Sigmoid colon (tissue), 7 donors: ENCODE data around the gene ST7L. TPM values are rescaled to one million over a fixed set of nuclear protein-coding genes. Genes with fewer than 3 reads are reported as not detected.

Source experiments
- DNase-seq: peaks from one replicate; pipeline ENCODE4 v3.0.0-alpha.2; 2019
- H3K27ac ChIP-seq, 4 donors: fragments of 200-600 bp; sonication (generic); one replicate each; pipeline ENCODE4 v1.5.1; 2016 to 2019; ENCODE audit warnings: mild to moderate bottlenecking in 1 of 4
- H3K27me3 ChIP-seq, 3 donors: fragments of 200-600 bp; sonication (generic); one replicate each; pipeline ENCODE4 v1.5.1; 2019; ENCODE audit warnings: mild to moderate bottlenecking in 1 of 3
- H3K36me3 ChIP-seq, 4 donors: fragments of 200-600 bp; sonication (generic); one replicate each; pipeline ENCODE4 v1.5.1; 2016 to 2019
- H3K4me1 ChIP-seq, 4 donors: fragments of 200-600 bp; sonication (generic); one replicate each; pipeline ENCODE4 v1.5.1; 2017 to 2019
- H3K4me3 ChIP-seq, 4 donors: fragments of 200-600 bp; sonication (generic); one replicate each; pipeline ENCODE4 v1.5.1; 2017 to 2019; ENCODE audit warnings: mild to moderate bottlenecking in 2 of 4, moderate library complexity in 1 of 4
- H3K9me3 ChIP-seq, 4 donors: fragments of 200-600 bp in 3 of 4; sonication (generic) in 3 of 4; one replicate each; pipeline versions ENCODE4 v1.5.1 to v1.6.1; 2013 to 2019
- EP300 ChIP-seq, 4 donors: sonication (generic); formaldehyde crosslinking; IDR thresholded peaks; one replicate each; pipeline ENCODE4 v1.6.1; 2017; ENCODE audit warnings: antibody characterized with exemption in 4 of 4
- POLR2A ChIP-seq, 2 donors: fragments of 450-650 bp; IDR thresholded peaks; one replicate each; pipeline ENCODE4 v1.6.1; 2016; ENCODE audit warnings: antibody characterized with exemption in 2 of 2, mild to moderate bottlenecking in 2 of 2, moderate library complexity in 2 of 2
- POLR2AphosphoS5 ChIP-seq, 4 donors: sonication (generic); formaldehyde crosslinking; IDR thresholded peaks; one replicate each; pipeline ENCODE4 v1.6.1; 2017; ENCODE audit warnings: antibody characterized with exemption in 4 of 4
- WGBS, 2 donors: extraction: QIAGEN DNeasy Blood & Tissue Kit; methylation state at CpG; one replicate each; pipeline ENCODE4 v1.1.7; 2013; 5-methylcytosine and 5-hydroxymethylcytosine counted together
- intact Hi-C: fragments of 100-400 bp; cut with DNase I; formaldehyde crosslinking; loops from one replicate; pipeline ENCODE4 v1.15.1; 2023
- polyA plus RNA-seq, 3 donors: library from polyadenylated mRNA; stranded (reverse); fragments of 200-250 nt; gene quantifications; one replicate each; pipeline ENCODE4 v1.2.3, GENCODE V29; 2013
- total RNA-seq, 4 donors: library from RNA; depleted of rRNA; stranded (reverse); fragments of >200 nt; gene quantifications; one replicate each; pipeline ENCODE4 v1.1.0, GENCODE V29; 2016
- TF ChIP-seq, protein P1 (sequence below), 4 experiments: fragments of 450-650 bp in 3 of 4; fragments of 200-600 bp in 1 of 4; IDR thresholded peaks; one replicate each; pipeline ENCODE4 v1.5.1; 2016 to 2019; ENCODE audit warnings: antibody characterized with exemption in 4 of 4, mild to moderate bottlenecking in 3 of 4, moderate library complexity in 2 of 4
- donor health status: healthy with polysubstance abuse.
- donor health status: Bipolar disorder and iron deficiency.
- donor health status: healthy.

The ST7L gene
- total and polyA plus RNA-seq, 7 donors, result 1.8 to 68.0 (median 22.7) TPM

DNA sequence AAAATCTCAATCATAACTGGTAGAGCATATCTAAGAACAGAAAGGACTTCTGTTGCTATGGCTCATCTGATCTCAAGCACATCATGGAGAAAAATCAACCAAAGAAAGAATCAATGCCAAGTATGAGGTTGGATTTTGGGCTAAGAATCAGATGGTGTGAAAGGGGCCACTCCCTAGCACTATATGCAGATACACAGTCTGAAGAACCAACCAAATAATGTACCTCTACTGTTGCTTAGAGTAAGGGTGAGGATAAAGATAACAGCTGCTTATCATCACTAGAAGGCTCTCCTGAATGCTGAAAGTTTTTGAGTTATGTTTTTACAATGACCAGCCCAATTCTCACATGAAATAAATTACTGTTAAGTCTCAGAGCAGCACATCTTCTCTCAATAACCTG is 35.6 kb downstream of the ST7L start:
- H3K27ac ChIP-seq, result no peak overlapping the region
- H3K9me3 ChIP-seq, result no peaks in the 10 kb centered on the region
- peaks cover 0 to 41% (median under 1%) of the 10 kb centered on the region in 4 donors for H3K36me3 ChIP-seq
- peaks cover 0 to 16% (median 9%) of the 10 kb centered on the region in 4 donors for H3K4me1 ChIP-seq
- TF ChIP-seq, protein P1, sequence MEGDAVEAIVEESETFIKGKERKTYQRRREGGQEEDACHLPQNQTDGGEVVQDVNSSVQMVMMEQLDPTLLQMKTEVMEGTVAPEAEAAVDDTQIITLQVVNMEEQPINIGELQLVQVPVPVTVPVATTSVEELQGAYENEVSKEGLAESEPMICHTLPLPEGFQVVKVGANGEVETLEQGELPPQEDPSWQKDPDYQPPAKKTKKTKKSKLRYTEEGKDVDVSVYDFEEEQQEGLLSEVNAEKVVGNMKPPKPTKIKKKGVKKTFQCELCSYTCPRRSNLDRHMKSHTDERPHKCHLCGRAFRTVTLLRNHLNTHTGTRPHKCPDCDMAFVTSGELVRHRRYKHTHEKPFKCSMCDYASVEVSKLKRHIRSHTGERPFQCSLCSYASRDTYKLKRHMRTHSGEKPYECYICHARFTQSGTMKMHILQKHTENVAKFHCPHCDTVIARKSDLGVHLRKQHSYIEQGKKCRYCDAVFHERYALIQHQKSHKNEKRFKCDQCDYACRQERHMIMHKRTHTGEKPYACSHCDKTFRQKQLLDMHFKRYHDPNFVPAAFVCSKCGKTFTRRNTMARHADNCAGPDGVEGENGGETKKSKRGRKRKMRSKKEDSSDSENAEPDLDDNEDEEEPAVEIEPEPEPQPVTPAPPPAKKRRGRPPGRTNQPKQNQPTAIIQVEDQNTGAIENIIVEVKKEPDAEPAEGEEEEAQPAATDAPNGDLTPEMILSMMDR (IDR thresholded peaks at IDR 0.05), result no peak
- TF ChIP-seq POLR2A (IDR thresholded peaks at IDR 0.05) (no peak), EP300 (IDR thresholded peaks at IDR 0.05) (no peak), POLR2AphosphoS5 (IDR thresholded peaks at IDR 0.05) (no peak)
- intact Hi-C loops, result no loop called here
- no peak for DNase-seq
- no peaks in the 10 kb centered on the region for H3K27me3 ChIP-seq
- H3K4me3 ChIP-seq, result no peak overlapping the region

DNA sequence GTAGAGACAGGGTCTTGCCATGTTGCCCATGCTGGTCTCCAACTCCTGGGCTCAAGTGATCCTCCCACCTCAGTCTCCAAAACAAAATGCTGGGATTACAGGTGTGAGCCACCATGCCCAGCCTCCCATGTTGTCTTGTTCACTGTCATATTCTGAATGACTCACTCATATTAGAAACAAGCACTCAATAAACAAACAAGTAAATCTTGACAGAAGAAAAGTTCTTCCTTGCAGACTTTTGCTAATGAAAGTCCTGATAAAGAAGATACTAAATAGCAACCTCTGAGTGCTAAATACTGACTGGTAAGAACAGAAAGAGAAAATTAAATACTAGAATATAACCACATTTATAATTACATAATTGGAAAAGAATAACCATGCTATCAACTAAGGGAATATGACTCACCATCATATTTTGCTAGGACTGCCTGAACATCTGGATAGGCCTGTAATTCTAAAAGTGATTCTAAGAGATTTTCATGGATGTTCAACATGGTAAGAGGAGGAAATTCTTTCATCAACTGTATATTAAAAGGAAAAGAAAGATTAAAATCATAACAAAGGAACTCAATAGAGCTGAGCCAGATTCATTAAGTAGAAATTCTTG is 37.3 kb downstream of the ST7L start:
- no peaks in the 10 kb centered on the region for H3K27me3 ChIP-seq
- intact Hi-C loops, result no loop called here
- no peak overlapping the region for H3K27ac ChIP-seq
- no peak overlapping the region for H3K4me3 ChIP-seq
- H3K36me3 ChIP-seq, result peaks cover 0 to 48% (median 7%) of the 10 kb centered on the region in 4 donors
- TF ChIP-seq, protein P1 (IDR thresholded peaks at IDR 0.05), result no peak
- TF ChIP-seq POLR2AphosphoS5 (IDR thresholded peaks at IDR 0.05) (no peak), EP300 (IDR thresholded peaks at IDR 0.05) (no peak), POLR2A (IDR thresholded peaks at IDR 0.05) (no peak)
- H3K9me3 ChIP-seq, result no peaks in the 10 kb centered on the region
- H3K4me1 ChIP-seq, result peaks cover 0 to 16% (median 9%) of the 10 kb centered on the region in 4 donors
- no peak for DNase-seq

DNA sequence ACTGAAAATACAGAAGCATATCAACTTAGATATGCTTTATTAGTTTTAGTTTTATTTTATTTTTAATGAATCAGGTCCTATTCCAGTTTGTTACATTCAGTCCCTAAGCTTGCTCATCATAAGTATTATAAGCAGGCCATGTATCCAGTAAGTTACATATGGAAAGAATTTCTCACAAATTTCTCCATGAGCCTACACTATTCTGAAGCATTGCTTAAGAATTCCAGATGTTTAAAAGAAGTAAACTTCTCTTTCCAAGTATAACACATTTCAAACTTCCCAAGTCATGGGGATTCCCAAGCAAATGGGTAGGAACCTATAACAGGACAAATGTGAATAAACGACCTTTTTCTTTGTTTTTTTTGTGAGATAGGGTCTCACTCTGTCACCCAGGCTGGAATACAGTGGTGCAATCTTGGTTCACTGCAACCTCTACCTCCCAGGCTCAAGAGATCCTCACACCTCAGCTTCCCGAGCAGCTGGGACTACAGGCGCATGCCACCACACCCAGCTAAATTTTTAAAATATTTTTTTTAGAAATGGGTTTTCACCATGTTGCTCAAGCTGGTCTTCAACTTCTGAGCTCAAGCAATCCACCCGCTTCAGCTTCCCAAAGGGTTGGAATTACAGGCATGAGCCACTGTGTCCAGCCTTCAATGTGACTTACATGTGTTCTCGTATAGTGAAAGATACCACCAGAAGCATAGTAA is 39.0 kb downstream of the ST7L start:
- TF ChIP-seq, protein P1 (IDR thresholded peaks at IDR 0.05), result no peak
- no peak for TF ChIP-seq EP300 (IDR thresholded peaks at IDR 0.05)
- no peak for TF ChIP-seq POLR2A (IDR thresholded peaks at IDR 0.05)
- TF ChIP-seq POLR2AphosphoS5 (IDR thresholded peaks at IDR 0.05), result no peak
- Histone ChIP-seq H3K27me3 (no peaks in the 10 kb centered on the region), H3K4me3 (no peak overlapping the region), H3K36me3 (peaks cover 0 to 65% (median 13%) of the 10 kb centered on the region in 4 donors), H3K9me3 (no peaks in the 10 kb centered on the region), H3K27ac (no peak overlapping the region), H3K4me1 (peaks cover 0 to 17% (median 11%) of the 10 kb centered on the region in 4 donors)
- intact Hi-C loops, result no loop called here
- no peak for DNase-seq
- WGBS, 2 donors, result 85 to 93% methylated on average over 5 of the region's 5 CpGs

DNA sequence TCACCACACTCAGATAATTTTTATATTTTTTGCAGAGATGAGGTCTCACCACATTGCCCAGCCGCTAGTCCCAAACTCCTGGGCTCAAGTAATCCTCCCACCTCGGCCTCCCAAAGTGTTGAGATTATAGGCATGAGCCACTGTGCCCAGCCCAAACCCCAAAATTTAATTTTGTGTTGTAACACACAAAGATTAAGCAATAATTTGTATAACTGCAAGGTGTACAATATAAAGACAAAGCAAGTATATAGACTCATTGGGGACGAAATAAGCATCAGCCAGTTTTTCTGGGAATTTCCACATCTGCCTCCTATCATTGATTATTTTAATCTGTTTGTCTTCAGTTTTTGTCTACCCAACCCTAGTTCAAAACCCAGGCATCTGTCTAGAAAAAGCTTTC is 42.7 kb downstream of the ST7L start:
- no peak overlapping the region for H3K4me3 ChIP-seq
- peaks cover 0 to 87% (median 24%) of the 10 kb centered on the region in 4 donors for H3K36me3 ChIP-seq
- TF ChIP-seq POLR2A (IDR thresholded peaks at IDR 0.05) (no peak), POLR2AphosphoS5 (IDR thresholded peaks at IDR 0.05) (no peak), EP300 (IDR thresholded peaks at IDR 0.05) (no peak)
- TF ChIP-seq, protein P1 (IDR thresholded peaks at IDR 0.05), result no peak

More for the DNA sequence above, 42.7 kb downstream of the ST7L start:
- Histone ChIP-seq H3K27me3 (no peaks in the 10 kb centered on the region), H3K4me1 (peaks cover 0 to 4% (median 0%) of the 10 kb centered on the region in 4 donors), H3K27ac (no peak overlapping the region), H3K9me3 (no peaks in the 10 kb centered on the region)
- no peak for DNase-seq
- intact Hi-C loops, result no loop called here
- 96 to 98% methylated on average over 3 of the region's 3 CpGs for WGBS, 2 donors
